Bronchus fibroblast of lung (primary cell): ENCODE results near the gene ILF2. TPM values are rescaled to one million over a fixed set of nuclear protein-coding genes. Genes with fewer than 3 reads are reported as not detected.

Source experiments
- total RNA-seq: library from RNA; depleted of rRNA; stranded (reverse); fragments of >200 nt; gene quantifications from 2 replicates; pipeline ENCODE4 v1.2.3, GENCODE V29; 2015

ILF2 gene
- total RNA-seq: 271 and 295 TPM in 2 replicates

GRCh38 chr1:153670859-153671627, at the start of gene ILF2:
Gene ILF2, minus strand, starts transcription at chr1:153670993. Its CDS starts 71 bp downstream, at chr1:153670922.

DNA sequence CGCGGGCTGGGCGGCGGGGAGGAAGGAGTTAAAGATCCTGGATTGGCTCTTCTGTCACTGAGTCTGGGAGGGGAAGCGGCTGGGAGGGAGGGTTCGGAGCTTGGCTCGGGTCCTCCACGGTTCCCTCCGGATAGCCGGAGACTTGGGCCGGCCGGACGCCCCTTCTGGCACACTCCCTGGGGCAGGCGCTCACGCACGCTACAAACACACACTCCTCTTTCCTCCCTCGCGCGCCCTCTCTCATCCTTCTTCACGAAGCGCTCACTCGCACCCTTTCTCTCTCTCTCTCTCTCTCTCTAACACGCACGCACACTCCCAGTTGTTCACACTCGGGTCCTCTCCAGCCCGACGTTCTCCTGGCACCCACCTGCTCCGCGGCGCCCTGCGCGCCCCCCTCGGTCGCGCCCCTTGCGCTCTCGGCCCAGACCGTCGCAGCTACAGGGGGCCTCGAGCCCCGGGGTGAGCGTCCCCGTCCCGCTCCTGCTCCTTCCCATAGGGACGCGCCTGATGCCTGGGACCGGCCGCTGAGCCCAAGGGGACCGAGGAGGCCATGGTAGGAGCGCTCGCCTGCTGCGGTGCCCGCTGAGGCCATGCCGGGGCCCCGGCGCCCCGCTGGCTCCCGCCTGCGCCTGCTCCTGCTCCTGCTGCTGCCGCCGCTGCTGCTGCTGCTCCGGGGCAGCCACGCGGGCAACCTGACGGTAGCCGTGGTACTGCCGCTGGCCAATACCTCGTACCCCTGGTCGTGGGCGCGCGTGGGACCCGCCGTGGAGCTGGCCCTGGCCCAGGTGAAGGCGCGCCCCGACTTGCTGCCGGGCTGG, 7.9 kb upstream of the ILF2 start, which contains the start of gene NPR1:
TSS of gene NPR1 (plus strand) at position 170 of the 818 bp plus-strand sequence. CDS start at position 591, 421 bp downstream.

GRCh38 chr1:153658400-153659174, 12.2 kb downstream of the ILF2 start, which contains the start of gene SNAPIN:
Gene SNAPIN, plus strand, starts transcription at chr1:153658703. Its CDS starts 41 bp downstream, at chr1:153658744.

DNA sequence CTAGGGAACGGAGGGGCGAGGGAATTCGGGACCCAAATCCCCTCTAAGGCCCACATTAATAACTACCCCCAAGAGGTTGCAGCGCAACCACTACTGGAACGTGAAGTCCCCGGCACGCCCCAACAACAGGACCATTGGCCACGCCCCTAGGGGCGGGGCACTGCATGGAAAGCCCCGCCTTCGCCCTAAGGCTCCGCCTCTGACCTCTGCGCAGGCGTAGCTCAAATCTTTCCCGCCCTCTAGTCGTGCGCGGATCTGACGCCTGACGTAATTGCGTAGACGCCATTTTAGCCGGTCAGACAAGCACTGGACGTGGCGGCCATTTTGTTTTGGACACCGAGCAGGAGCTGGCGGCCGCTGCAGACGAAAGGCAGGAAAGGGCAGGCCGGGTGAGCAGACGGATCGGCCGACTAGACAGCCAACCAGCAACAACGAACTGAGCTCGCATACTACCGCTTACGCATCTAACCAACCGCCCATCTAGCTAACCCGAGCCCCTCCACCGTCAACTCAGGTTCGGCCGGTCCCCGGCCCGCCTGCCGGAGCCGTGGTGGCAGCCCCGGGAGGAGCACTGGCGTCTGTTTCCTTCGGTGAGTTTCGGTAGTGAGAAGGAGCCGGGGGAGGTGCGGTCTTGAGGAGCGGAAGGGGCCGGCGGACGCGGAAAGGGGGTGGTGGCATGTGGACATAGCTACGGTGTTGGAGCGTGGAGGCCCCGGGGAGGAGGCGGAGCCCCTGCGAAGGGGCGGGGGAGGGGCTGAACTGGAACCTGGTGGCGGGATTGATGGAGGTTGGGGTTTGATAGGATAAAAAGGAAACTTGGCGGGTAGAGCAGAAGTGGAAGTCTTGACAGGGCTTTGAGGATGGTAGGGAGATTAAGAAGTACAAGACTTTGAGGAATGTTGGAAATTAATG, 36.8 kb downstream of the ILF2 start, which contains the start of gene CHTOP:
TSS of gene CHTOP (plus strand) at position 313 of the 912 bp plus-strand sequence. CDS start 2,523 bp downstream, outside the sequence.

DNA sequence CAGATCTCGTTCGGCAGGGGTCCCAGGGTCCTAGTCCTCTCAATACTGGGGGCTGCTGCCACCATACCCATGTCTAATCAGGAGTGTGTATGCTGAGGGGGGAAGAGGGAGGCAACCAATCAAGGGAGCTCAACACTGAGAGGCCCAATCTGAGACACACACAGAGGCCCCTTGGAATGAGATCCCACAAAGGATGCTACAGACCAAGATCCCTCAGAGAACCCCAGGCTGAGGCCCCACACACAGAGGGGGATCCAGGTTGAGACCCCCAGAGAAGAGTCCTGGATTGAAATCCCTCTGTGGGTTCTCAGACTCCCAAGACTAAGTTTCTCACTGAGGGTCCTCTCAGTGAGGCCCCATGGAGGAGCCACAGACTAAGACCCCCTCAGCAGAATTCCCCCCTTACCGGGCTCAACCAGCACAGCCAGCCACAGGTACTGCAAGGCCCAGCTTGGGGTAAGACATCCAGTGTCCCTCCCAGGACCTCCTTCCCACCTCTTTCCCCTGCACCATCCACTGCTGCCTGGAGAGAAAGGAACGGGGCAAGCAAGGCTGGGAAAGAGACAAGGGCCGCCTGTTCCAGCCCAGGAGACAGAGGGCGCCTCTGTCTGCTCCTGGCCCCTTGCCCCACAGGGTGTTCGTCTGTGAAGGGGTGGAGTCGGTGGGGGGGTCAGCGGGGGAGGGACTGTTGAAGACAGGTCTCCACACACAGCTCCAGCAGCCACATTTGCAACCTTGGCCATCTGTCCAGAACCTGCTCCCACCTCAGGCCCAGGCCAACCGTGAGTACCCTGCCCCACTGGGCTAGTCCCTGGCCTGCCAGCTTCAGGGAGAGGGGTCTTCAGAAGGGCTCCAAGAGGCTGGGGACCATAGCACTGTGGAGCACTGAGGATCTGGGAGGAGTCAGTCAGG, 42.8 kb downstream of the ILF2 start, which contains the start of gene S100A1:
TSS of gene S100A1 (plus strand) at position 720 of the 912 bp plus-strand sequence. CDS start 2,088 bp downstream, outside the sequence.

GRCh38 chr1:153626904-153627714, 43.7 kb downstream of the ILF2 start, which contains the start of gene S100A13:
Gene S100A13, minus strand, starts transcription at chr1:153627505. Its CDS starts 1,033 bp downstream, at chr1:153626472.

DNA sequence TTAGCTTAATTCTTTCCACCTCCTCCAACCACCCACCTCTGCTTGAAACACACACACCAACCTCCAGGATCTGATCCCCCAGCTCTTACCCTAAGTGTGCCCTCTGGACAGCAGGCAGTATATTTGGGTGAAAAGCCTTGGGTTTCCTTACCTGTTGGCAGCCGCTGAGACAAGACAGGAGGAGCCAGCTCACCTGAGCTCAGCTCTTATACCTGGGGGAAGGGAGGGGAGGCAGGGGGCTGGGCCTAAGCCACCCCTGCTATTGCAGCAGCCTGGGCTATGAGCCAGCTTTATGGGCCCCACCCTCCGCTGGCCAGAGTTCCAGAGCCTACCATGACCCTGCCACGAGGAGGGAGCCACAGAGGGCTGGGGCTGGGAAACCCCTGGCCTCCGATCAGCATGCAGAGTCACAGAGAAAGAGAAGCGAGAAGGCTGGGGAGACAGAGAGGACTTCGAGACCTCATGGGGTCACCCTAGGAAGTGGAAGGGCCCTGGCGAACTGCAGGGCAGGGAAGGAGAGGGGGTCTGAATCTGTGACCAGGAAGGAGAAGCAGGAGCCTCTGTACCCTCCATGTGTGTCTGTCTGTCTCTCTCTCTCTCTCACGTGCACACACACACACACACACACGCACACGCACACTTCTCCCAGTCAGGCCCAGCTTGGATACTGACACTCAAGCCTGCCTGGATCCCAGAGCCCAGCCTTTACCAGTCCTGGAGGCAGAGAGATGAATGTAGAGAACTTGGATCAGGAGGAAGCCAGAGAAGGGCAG, 54.5 kb downstream of the ILF2 start, which contains the start of gene S100A14:
TSS of gene S100A14 (minus strand) at position 182 of the 773 bp plus-strand sequence. CDS start 467 bp downstream, outside the sequence.

DNA sequence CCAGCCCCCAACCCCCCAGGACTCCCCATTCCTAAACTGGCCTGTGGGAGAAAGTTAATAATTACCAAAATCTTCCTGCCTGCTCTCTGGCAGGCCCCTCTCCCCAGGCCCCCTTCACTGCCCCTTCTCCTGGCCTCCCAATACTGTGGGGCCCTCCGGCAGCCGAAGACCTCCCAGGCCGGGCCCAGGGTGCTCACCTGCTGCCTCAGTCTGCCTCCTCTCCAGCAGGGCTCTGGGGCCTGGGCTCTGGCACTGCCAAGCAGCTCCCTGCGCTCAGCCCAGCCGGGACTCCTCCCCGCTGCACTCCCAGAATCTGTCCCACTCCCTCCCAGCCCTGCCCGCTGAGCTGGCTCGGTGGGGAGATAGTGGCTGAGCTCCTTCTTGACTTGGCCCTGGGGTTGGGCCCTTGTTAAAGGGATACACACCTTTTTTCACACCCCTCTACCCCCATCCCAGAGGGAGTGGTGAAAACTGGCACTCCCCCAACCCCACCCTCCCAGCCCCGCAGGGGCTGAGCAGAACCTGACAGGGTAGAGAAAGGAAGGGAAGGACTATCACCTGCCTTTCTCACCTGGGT, 58.0 kb downstream of the ILF2 start, which contains the start of gene S100A16:
TSS of gene S100A16 (minus strand) at position 383 of the 577 bp plus-strand sequence. CDS start 4,986 bp downstream, outside the sequence.

Other genes with a start within 250 kb of the ILF2 start
- not detected in 2 replicates for gene S100A7, start 210.3 kb downstream of the ILF2 start, total RNA-seq
- gene S100A6, start 135.0 kb downstream of the ILF2 start, total RNA-seq: 1,607 and 1,644 TPM in 2 replicates
- 1.3 TPM in 1 of 2 replicates, not detected in the other for gene S100A5, start 130.1 kb downstream of the ILF2 start, total RNA-seq
- gene S100A4, start 125.2 kb downstream of the ILF2 start, total RNA-seq: 108 and 141 TPM in 2 replicates
- 11.6 and 12.1 TPM in 2 replicates for gene S100A3, start 121.7 kb downstream of the ILF2 start, total RNA-seq
- gene S100A2, start 105.1 kb downstream of the ILF2 start, total RNA-seq: 4.5 and 10.8 TPM in 2 replicates
- 386 and 391 TPM in 2 replicates for gene S100A16, start 57.9 kb downstream of the ILF2 start, total RNA-seq
- gene S100A14, start 54.7 kb downstream of the ILF2 start, total RNA-seq: 0.34 TPM in 1 of 2 replicates, not detected in the other
- 170 and 175 TPM in 2 replicates for gene S100A13, start 43.5 kb downstream of the ILF2 start, total RNA-seq
- 0.15 TPM in 1 of 2 replicates, not detected in the other for gene S100A1, start 42.6 kb downstream of the ILF2 start, total RNA-seq
- 40.5 and 43.7 TPM in 2 replicates for gene CHTOP, start 36.9 kb downstream of the ILF2 start, total RNA-seq
- 68.4 and 72.1 TPM in 2 replicates for gene SNAPIN, start 12.3 kb downstream of the ILF2 start, total RNA-seq
- gene NPR1, start 7.7 kb upstream of the ILF2 start, total RNA-seq: under 0.01 and 0.15 TPM in 2 replicates
- 24.9 and 25.0 TPM in 2 replicates for gene INTS3, start 57.1 kb upstream of the ILF2 start, total RNA-seq
- gene SLC27A3, start 104.4 kb upstream of the ILF2 start, total RNA-seq: 6.2 and 10.1 TPM in 2 replicates